Transverse colon (tissue), 4 donors: ENCODE data around the gene APCDD1L. TPM values are rescaled to one million over a fixed set of nuclear protein-coding genes. Genes with fewer than 3 reads are reported as not detected.

Experiments used
- DNase-seq: peaks from one replicate; pipeline ENCODE4 v3.0.0-alpha.2; 2019
- H3K27ac ChIP-seq, 4 donors: fragments of 200-600 bp; sonication (generic); 2 replicates each; pipeline ENCODE4 v1.5.1; 2016 to 2018; ENCODE audit warnings: inconsistent platforms in 4 of 4
- H3K27me3 ChIP-seq: fragments of 200-600 bp; sonication (generic); 2 replicates; pipeline ENCODE4 v1.5.1; 2017; ENCODE audit warnings: inconsistent platforms
- H3K36me3 ChIP-seq, 4 donors: fragments of 200-600 bp; sonication (generic); 2 replicates each; pipeline ENCODE4 v1.5.1; 2017 to 2019; ENCODE audit warnings: inconsistent platforms in 4 of 4
- H3K4me1 ChIP-seq, 4 donors: fragments of 200-600 bp; sonication (generic); 2 replicates each; pipeline ENCODE4 v1.5.1; 2017 to 2020; ENCODE audit warnings: inconsistent platforms in 4 of 4
- H3K4me3 ChIP-seq, 4 donors: fragments of 200-600 bp; sonication (generic); 1 replicate in 1 of 4; 2 replicates in 3 of 4; pipeline versions ENCODE4 v1.5.1 to v1.6.1; 2017 to 2019; ENCODE audit warnings: inconsistent platforms in 4 of 4
- H3K9me3 ChIP-seq, 2 donors: fragments of 200-600 bp; sonication (generic); 2 replicates each; pipeline ENCODE4 v1.5.1; 2017 to 2019; ENCODE audit warnings: inconsistent platforms in 2 of 2
- CTCF ChIP-seq, 5 experiments: fragments of 200-600 bp in 3 of 5; fragments of 450-650 bp in 2 of 5; sonication (generic) in 3 of 5; IDR thresholded peaks; 1 replicate in 2 of 5; 2 replicates in 3 of 5; pipeline ENCODE4 v1.5.1; 2016 to 2017; ENCODE audit warnings: antibody characterized with exemption in 5 of 5, inconsistent platforms in 3 of 5, mild to moderate bottlenecking in 2 of 5, moderate library complexity in 1 of 5
- EP300 ChIP-seq: sonication (generic); formaldehyde crosslinking; IDR thresholded peaks from one replicate; pipeline ENCODE4 v1.6.1; 2017; ENCODE audit warnings: antibody characterized with exemption, low read depth
- POLR2A ChIP-seq: fragments of 450-650 bp; IDR thresholded peaks from one replicate; pipeline ENCODE4 v1.6.1; 2016; ENCODE audit warnings: antibody characterized with exemption, mild to moderate bottlenecking, moderate library complexity
- POLR2AphosphoS5 ChIP-seq, 3 donors: sonication (generic); formaldehyde crosslinking; IDR thresholded peaks; one replicate each; pipeline ENCODE4 v1.6.1; 2016; ENCODE audit warnings: antibody characterized with exemption in 3 of 3
- WGBS, 2 donors: methylation state at CpG; one replicate each; pipeline ENCODE4 v1.1.5; 2018; ENCODE audit warnings: low coverage in 1 of 2; 5-methylcytosine and 5-hydroxymethylcytosine counted together
- in situ Hi-C, 4 donors: fragments of 200-750 bp; cut with MboI; loops; one replicate each; pipeline versions ENCODE4 v1.15.0 to v1.15.1; 2017; ENCODE audit warnings: low sequenced_read_pairs in 3 of 4, low pct_ligation_motif_present in 1 of 4, low pct_unique_long_range_greater_than_20kb in 1 of 4
- intact Hi-C: fragments of 100-400 bp; cut with DNase I; formaldehyde crosslinking; loops from one replicate; pipeline ENCODE4 v1.15.1; 2023; ENCODE audit warnings: low total_unique reads
- total RNA-seq, 4 donors: library from RNA; depleted of rRNA; stranded (reverse); fragments of >200 nt; gene quantifications; one replicate each; pipeline ENCODE4 v1.1.0, GENCODE V29; 2016

Gene APCDD1L
- total RNA-seq, 4 donors from 2014 or later: 0.16 TPM; not detected in 3

- intact Hi-C loops: no loop called here
These were observed 35.3 kb upstream of the APCDD1L start for GRCh38 chr20:58550275-58551059.

GRCh38 chr20:58549231-58550209 lies 34.3 kb upstream of the APCDD1L start:
- peaks cover 7% of the 10 kb centered on the region for H3K27me3 ChIP-seq
- no peaks in the 10 kb centered on the region for H3K4me1 ChIP-seq
- WGBS, 2 donors: 86 to 93% methylated on average over 6 to 13 of the region's 13 CpGs
- no peak for TF ChIP-seq POLR2A
- TF ChIP-seq POLR2AphosphoS5 (IDR thresholded peaks at IDR 0.05): no peak
- no peak for TF ChIP-seq EP300
- TF ChIP-seq CTCF (IDR thresholded peaks at IDR 0.05): no peak
- no peaks in the 10 kb centered on the region for H3K9me3 ChIP-seq
- no peak overlapping the region for H3K4me3 ChIP-seq
- DNase-seq: no peak
- in situ Hi-C loops (no loop called here), intact Hi-C loops (no loop called here)
- no peak overlapping the region for H3K27ac ChIP-seq
- no peaks in the 10 kb centered on the region for H3K36me3 ChIP-seq

More at GRCh38 chr20:58550275-58551059, 35.3 kb upstream of the APCDD1L start:
- no peaks in the 10 kb centered on the region for H3K9me3 ChIP-seq
- in situ Hi-C loops: no loop called here
- H3K36me3 ChIP-seq: no peaks in the 10 kb centered on the region
- H3K4me3 ChIP-seq: no peak overlapping the region
- no peak overlapping the region for H3K27ac ChIP-seq
- no peak for TF ChIP-seq CTCF (IDR thresholded peaks at IDR 0.05)
- no peak for TF ChIP-seq EP300
- TF ChIP-seq POLR2AphosphoS5 (IDR thresholded peaks at IDR 0.05): no peak
- no peak for TF ChIP-seq POLR2A
- DNase-seq: no peak
- H3K27me3 ChIP-seq: peaks cover 7% of the 10 kb centered on the region
- H3K4me1 ChIP-seq: no peaks in the 10 kb centered on the region
- 60 to 82% methylated on average over 6 to 17 of the region's 17 CpGs for WGBS, 2 donors

DNA sequence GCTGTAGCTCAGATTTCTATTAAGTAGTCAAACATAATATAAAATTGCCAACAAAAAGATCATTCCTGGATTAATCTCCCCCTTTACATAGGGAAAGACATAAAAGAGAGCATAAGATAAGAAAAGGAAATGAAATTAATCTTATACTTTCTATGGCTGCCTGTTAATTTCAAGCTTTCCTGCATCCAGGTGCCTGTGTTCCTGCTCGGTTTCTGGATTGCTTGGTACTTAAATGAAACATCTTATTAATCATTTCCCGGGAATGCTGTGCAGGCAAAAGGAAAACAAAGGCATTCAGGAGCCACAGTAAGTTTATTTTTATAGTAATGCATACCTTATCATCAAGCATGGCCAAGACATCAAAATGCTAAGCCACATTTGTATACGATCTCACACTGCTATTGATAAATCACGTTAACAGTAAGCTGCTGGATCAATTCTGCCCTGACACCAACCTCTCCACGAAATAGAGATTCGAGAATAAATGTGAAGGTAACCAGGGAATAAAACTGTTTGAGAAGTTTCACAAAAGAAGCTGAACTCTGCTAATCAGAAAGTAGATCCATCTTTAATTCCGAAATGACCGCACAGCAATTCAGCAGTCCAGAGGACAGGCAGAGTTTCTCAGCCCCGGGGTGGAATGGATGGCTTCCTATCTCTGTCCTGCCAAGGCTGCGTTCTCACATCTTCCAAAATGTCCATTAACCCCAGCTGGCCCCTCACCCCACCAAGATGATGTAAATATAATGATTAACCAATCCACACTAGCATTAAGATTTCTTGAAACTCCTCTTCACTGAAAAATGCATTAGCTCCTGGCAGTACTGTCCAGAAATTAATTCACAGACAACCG lies 32.6 kb upstream of the APCDD1L start:
- no peak overlapping the region for H3K4me3 ChIP-seq
- H3K36me3 ChIP-seq: no peaks in the 10 kb centered on the region
- in situ Hi-C loops: no loop called here
- DNase-seq: no peak
- no peak overlapping the region for H3K27ac ChIP-seq
- intact Hi-C loops: no loop called here
- no peaks in the 10 kb centered on the region for H3K9me3 ChIP-seq
- no peaks in the 10 kb centered on the region for H3K4me1 ChIP-seq
- TF ChIP-seq EP300 (no peak), POLR2A (no peak), CTCF (IDR thresholded peaks at IDR 0.05) (no peak), POLR2AphosphoS5 (IDR thresholded peaks at IDR 0.05) (no peak)
- H3K27me3 ChIP-seq: peaks cover 7% of the 10 kb centered on the region
- 62 to 63% methylated on average over 10 to 11 of the region's 11 CpGs for WGBS, 2 donors
